Neural progenitor cell (in vitro differentiated cells): ENCODE measurements around the gene SYT5. TPM values are rescaled to one million over a fixed set of nuclear protein-coding genes. Genes with fewer than 3 reads are reported as not detected.

ENCODE experiments used
- DNase-seq: peaks from one replicate; pipeline ENCODE4 v3.0.0-alpha.2; 2016; ENCODE audit warnings: low spot score
- H2AFZ ChIP-seq: fragments of 200-600 bp; sonication (generic); replicated peaks from 2 replicates; pipeline ENCODE4 v1.6.1; 2016; ENCODE audit warnings: antibody characterized with exemption
- H3F3A ChIP-seq: fragments of 200-600 bp; sonication (generic); 2 replicates; pipeline ENCODE4 v1.6.1; 2016; ENCODE audit warnings: antibody characterized with exemption, low read depth
- H3K27ac ChIP-seq: fragments of 200-600 bp; sonication (generic); 2 replicates; pipeline ENCODE4 v1.5.1; 2016; ENCODE audit warnings: mild to moderate bottlenecking
- H3K27me3 ChIP-seq: fragments of 200-600 bp; sonication (generic); 2 replicates; pipeline ENCODE4 v1.6.1; 2016; ENCODE audit warnings: mild to moderate bottlenecking, moderate library complexity
- H3K36me3 ChIP-seq: fragments of 200-600 bp; sonication (generic); 2 replicates; pipeline ENCODE4 v1.5.1; 2016
- H3K4me1 ChIP-seq: fragments of 200-600 bp; sonication (generic); 2 replicates; pipeline ENCODE4 v1.6.1; 2016; ENCODE audit warnings: mixed run types
- H3K4me2 ChIP-seq: fragments of 200-600 bp; sonication (generic); 2 replicates; pipeline ENCODE4 v1.6.1; 2016
- H3K4me3 ChIP-seq: fragments of 200-600 bp; sonication (generic); 2 replicates; pipeline ENCODE4 v1.5.1; 2016
- H3K79me2 ChIP-seq: fragments of 200-600 bp; sonication (generic); 2 replicates; pipeline ENCODE4 v1.6.1; 2016; ENCODE audit warnings: low read depth
- H3K9ac ChIP-seq: fragments of 200-600 bp; sonication (generic); 2 replicates; pipeline ENCODE4 v1.6.1; 2016
- H3K9me3 ChIP-seq: fragments of 200-600 bp; sonication (generic); 2 replicates; pipeline ENCODE4 v1.5.1; 2016; ENCODE audit warnings: low read depth
- H4K20me1 ChIP-seq: fragments of 200-600 bp; sonication (generic); 2 replicates; pipeline ENCODE4 v1.6.1; 2016; ENCODE audit warnings: low read depth
- H3K27ac Mint-ChIP-seq: 3 replicates; pipeline ENCODE4 v1.8.0; 2021; ENCODE audit warnings: mixed read lengths
- H3K27me3 Mint-ChIP-seq: 2 replicates; pipeline ENCODE4 v1.8.0; 2022; ENCODE audit warnings: low read depth, mild to moderate bottlenecking, inconsistent platforms, moderate library complexity, mixed read lengths; ENCODE audit not compliant: insufficient read depth
- H3K36me3 Mint-ChIP-seq: 3 replicates; pipeline ENCODE4 v1.8.0; 2021; ENCODE audit warnings: mixed read lengths
- H3K4me1 Mint-ChIP-seq: 3 replicates; pipeline ENCODE4 v1.8.0; 2021; ENCODE audit warnings: mixed read lengths
- H3K4me3 Mint-ChIP-seq: 3 replicates; pipeline ENCODE4 v1.8.0; 2021; ENCODE audit warnings: mild to moderate bottlenecking, moderate library complexity, mixed read lengths
- H3K9me3 Mint-ChIP-seq: 3 replicates; pipeline ENCODE4 v1.8.0; 2020; ENCODE audit warnings: mixed read lengths
- EZH2 ChIP-seq: fragments of 200-600 bp; sonication (generic); IDR thresholded peaks from 2 replicates; pipeline ENCODE4 v1.6.1; 2017; ENCODE audit warnings: antibody characterized with exemption, mild to moderate bottlenecking, moderate library complexity
- EZH2phosphoT487 ChIP-seq: fragments of 200-600 bp; sonication (generic); IDR thresholded peaks from 2 replicates; pipeline ENCODE4 v1.6.1; 2017; ENCODE audit warnings: antibody characterized with exemption
- total RNA-seq: library from RNA; depleted of rRNA; stranded (reverse); fragments of >200 nt; gene quantifications from 2 replicates; pipeline ENCODE4 v1.2.3, GENCODE V29; 2015; ENCODE audit warnings: low replicate concordance
- TF ChIP-seq, protein P1 (sequence below): fragments of 200-600 bp; sonication (generic); IDR thresholded peaks from 2 replicates; pipeline ENCODE4 v1.5.1; 2017; ENCODE audit warnings: antibody characterized with exemption, mild to moderate bottlenecking

SYT5 gene
- 0.22 TPM in 1 of 2 replicates, not detected in the other for total RNA-seq

DNA sequence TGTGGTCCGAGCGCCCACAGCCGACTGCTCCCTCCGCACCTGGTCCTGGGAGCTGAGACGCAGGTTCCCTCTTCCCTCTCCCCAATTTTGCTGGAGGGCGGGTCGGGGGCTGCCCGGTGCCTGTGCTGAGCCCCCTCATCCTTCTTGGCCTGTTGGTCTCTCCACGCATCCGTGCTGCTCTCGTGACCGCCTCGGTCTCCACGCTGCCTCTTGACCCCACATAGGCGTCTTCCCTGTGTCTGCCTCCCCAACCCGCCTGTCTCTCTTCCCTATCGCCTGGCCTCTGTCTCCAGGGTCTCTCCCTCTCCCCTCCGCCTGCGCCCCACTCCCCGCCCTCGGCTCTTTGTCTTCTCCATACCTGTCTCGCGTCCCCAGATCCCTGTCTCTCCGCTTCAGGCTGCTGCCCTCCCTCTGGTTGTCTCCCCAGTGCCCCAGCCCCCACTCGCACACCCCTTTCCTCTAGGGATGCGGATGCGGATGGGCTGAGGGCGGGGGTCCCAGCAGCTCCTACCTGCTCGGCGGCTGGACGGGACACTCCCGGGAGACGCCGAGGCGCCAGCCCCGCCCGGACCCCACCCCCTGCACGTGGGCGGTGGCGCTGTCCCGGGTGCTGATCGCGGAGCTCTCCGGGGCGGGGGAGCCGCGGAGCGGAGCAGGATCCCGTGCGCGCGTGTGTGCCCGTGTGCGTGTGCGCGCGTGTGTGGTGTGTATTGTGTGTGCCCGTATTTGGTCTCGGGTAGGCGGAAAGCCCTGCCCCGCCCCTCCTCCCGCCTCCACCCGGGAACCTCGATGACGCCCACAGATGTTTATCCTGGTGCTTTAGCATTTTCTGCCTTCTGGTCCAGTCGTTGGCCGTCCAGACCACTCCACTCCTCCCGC, at the start of gene SYT5:
SYT5 (minus strand) TSS at position 684 of the 879 bp plus-strand sequence. CDS start 1,248 bp downstream, outside the sequence.
- peak within 1 kb of the TSS; percentile 25 for H3K27ac Mint-ChIP-seq
- Histone ChIP-seq H4K20me1 (peaks cover 17% of the 10 kb centered on the region), H3K4me2 (peak within 1 kb of the TSS; percentile 89), H3F3A (peaks cover 5% of the 10 kb centered on the region), H3K4me3 (peak within 1 kb of the TSS; percentile 63), H3K9ac (no peak within 1 kb of the TSS), H3K9me3 (no peaks in the 10 kb centered on the region), H2AFZ (no peak within 1 kb of the TSS), H3K27me3 (peaks cover 84% of the 10 kb centered on the region), H3K27ac (no peak within 1 kb of the TSS), H3K4me1 (peaks cover 6% of the 10 kb centered on the region), H3K79me2 (no peaks in the 10 kb centered on the region), H3K36me3 (no peaks in the 10 kb centered on the region)
- peak within 1 kb of the TSS; percentile 88 for H3K4me3 Mint-ChIP-seq
- H3K4me1 Mint-ChIP-seq: peaks cover 22% of the 10 kb centered on the region
- no peaks in the 10 kb centered on the region for H3K36me3 Mint-ChIP-seq
- TF ChIP-seq, protein P1, sequence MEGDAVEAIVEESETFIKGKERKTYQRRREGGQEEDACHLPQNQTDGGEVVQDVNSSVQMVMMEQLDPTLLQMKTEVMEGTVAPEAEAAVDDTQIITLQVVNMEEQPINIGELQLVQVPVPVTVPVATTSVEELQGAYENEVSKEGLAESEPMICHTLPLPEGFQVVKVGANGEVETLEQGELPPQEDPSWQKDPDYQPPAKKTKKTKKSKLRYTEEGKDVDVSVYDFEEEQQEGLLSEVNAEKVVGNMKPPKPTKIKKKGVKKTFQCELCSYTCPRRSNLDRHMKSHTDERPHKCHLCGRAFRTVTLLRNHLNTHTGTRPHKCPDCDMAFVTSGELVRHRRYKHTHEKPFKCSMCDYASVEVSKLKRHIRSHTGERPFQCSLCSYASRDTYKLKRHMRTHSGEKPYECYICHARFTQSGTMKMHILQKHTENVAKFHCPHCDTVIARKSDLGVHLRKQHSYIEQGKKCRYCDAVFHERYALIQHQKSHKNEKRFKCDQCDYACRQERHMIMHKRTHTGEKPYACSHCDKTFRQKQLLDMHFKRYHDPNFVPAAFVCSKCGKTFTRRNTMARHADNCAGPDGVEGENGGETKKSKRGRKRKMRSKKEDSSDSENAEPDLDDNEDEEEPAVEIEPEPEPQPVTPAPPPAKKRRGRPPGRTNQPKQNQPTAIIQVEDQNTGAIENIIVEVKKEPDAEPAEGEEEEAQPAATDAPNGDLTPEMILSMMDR: no peak
- TF ChIP-seq EZH2 (peak; percentile 53), EZH2phosphoT487 (peak; percentile 40)
- peak; percentile 82 for DNase-seq
- H3K9me3 Mint-ChIP-seq: peaks cover 10% of the 10 kb centered on the region
- H3K27me3 Mint-ChIP-seq: peaks cover 46% of the 10 kb centered on the region

DNA sequence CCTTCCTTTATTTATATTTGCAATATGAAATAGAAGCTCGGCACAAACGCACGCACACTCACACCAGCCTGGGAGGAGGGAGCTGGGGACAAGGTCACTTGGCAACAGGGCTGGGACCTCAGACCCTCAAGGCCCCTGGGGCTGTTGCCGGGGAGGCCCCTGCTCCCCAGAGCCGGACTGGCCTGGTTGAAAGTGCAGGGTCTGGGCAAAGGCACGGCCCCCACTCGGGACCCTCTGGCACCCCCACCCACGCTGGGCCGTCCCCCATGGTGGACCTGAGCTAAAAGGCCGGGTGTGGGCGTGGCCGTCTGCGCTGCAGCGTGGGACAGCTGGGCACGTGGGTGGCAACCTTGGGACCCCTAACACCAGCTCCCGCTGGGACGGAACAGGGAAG, 49.7 kb upstream of the SYT5 start:
- Mint-ChIP-seq H3K36me3 (peaks cover 4% of the 10 kb centered on the region), H3K9me3 (no peaks in the 10 kb centered on the region), H3K4me3 (no peak overlapping the region), H3K27ac (no peak overlapping the region), H3K4me1 (peaks cover 5% of the 10 kb centered on the region), H3K27me3 (peaks cover 3% of the 10 kb centered on the region)
- Histone ChIP-seq H3K4me3 (no peak overlapping the region), H3K4me1 (no peaks in the 10 kb centered on the region), H3K9ac (no peak overlapping the region), H3K4me2 (no peak overlapping the region), H3F3A (no peaks in the 10 kb centered on the region), H3K36me3 (no peaks in the 10 kb centered on the region), H4K20me1 (peaks cover 12% of the 10 kb centered on the region), H2AFZ (no peak overlapping the region), H3K79me2 (no peaks in the 10 kb centered on the region), H3K9me3 (no peaks in the 10 kb centered on the region), H3K27ac (no peak overlapping the region), H3K27me3 (no peaks in the 10 kb centered on the region)
- TF ChIP-seq EZH2: no peak
- TF ChIP-seq, protein P1: no peak
- no peak for TF ChIP-seq EZH2phosphoT487
- no peak for DNase-seq

DNA sequence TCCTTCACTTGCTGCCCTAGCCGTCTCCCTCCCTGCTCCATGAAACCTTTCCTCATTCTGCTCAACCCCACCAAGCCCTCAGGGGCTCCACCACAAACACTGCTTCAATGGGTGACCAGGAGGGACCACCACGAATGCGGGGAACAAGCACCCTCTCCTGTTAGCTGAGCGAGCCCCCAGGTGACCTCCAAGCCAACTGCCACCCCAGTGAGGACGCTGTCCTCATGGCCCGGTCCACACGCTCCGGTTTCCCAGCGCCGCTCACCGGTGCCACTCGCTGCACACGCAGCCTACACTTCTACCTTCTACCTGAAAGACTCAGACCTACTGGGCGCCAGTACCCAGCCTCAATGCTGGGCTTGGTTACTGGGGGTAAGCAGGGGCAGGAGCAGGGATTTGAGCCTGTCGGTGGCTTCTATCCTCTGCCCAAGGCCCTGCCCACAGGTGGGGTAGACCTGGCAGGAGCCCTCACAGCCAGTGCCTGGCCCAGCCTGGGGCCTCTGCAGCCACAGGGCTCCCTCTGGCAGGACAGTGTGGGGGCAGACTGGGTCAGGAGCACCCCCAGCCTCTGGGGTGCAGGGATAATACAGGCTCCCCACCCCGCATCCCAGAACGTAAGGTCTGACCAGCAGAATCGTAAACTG, 49.2 kb upstream of the SYT5 start:
- Histone ChIP-seq H3K27ac (no peak overlapping the region), H4K20me1 (peaks cover 12% of the 10 kb centered on the region), H3F3A (no peaks in the 10 kb centered on the region), H3K27me3 (no peaks in the 10 kb centered on the region), H3K36me3 (no peaks in the 10 kb centered on the region), H2AFZ (no peak overlapping the region), H3K9ac (no peak overlapping the region), H3K79me2 (no peaks in the 10 kb centered on the region), H3K4me3 (no peak overlapping the region), H3K4me1 (no peaks in the 10 kb centered on the region), H3K4me2 (no peak overlapping the region), H3K9me3 (no peaks in the 10 kb centered on the region)
- Mint-ChIP-seq H3K36me3 (peaks cover 4% of the 10 kb centered on the region), H3K9me3 (no peaks in the 10 kb centered on the region), H3K4me1 (peaks cover 5% of the 10 kb centered on the region), H3K27me3 (no peaks in the 10 kb centered on the region), H3K27ac (no peak overlapping the region), H3K4me3 (no peak overlapping the region)
- no peak for TF ChIP-seq EZH2
- DNase-seq: no peak
